ENCODE data around the gene ARID3A. TPM values are rescaled to one million over a fixed set of nuclear protein-coding genes. Genes with fewer than 3 reads are reported as not detected.

The ARID3A gene
- total and polyA plus RNA-seq, 2 of the 13 experiments (the other 11 are each of a cell fraction or from before 2014, with no cell fraction given), result 71.3 to 77.9 TPM

DNA sequence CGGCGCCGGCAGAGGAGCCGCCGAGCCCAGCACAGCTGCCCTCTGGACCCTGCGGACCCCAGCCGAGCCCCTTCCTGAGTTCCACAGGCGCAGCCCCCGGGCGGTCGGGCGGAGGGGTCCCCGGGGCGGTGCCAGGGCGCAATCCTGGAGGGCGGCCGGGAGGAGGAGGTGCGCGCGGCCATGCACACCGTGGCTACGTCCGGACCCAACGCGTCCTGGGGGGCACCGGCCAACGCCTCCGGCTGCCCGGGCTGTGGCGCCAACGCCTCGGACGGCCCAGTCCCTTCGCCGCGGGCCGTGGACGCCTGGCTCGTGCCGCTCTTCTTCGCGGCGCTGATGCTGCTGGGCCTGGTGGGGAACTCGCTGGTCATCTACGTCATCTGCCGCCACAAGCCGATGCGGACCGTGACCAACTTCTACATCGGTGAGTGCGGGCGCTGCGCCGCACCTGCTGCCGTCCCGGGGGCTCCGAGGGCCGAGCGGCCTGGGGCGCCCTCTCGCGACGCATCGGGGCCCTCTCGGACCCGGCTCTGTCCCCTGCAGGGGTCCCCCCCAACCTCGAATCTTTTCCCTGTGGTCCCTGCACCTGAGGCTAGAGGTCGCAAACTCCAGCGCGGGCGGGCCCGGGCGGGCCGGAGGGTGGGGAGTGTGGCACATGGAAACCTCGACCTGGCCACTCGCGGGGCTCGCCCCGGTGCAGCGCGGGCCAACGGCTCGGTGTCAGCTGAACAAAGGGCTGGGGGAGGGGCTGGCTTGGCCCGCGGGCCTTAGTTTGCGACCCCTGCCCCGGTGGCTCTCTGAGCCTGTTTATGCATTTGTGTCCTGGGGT is 8.3 kb upstream of the ARID3A start, which contains the start of gene KISS1R (continued):
- TF ChIP-seq, protein P1, sequence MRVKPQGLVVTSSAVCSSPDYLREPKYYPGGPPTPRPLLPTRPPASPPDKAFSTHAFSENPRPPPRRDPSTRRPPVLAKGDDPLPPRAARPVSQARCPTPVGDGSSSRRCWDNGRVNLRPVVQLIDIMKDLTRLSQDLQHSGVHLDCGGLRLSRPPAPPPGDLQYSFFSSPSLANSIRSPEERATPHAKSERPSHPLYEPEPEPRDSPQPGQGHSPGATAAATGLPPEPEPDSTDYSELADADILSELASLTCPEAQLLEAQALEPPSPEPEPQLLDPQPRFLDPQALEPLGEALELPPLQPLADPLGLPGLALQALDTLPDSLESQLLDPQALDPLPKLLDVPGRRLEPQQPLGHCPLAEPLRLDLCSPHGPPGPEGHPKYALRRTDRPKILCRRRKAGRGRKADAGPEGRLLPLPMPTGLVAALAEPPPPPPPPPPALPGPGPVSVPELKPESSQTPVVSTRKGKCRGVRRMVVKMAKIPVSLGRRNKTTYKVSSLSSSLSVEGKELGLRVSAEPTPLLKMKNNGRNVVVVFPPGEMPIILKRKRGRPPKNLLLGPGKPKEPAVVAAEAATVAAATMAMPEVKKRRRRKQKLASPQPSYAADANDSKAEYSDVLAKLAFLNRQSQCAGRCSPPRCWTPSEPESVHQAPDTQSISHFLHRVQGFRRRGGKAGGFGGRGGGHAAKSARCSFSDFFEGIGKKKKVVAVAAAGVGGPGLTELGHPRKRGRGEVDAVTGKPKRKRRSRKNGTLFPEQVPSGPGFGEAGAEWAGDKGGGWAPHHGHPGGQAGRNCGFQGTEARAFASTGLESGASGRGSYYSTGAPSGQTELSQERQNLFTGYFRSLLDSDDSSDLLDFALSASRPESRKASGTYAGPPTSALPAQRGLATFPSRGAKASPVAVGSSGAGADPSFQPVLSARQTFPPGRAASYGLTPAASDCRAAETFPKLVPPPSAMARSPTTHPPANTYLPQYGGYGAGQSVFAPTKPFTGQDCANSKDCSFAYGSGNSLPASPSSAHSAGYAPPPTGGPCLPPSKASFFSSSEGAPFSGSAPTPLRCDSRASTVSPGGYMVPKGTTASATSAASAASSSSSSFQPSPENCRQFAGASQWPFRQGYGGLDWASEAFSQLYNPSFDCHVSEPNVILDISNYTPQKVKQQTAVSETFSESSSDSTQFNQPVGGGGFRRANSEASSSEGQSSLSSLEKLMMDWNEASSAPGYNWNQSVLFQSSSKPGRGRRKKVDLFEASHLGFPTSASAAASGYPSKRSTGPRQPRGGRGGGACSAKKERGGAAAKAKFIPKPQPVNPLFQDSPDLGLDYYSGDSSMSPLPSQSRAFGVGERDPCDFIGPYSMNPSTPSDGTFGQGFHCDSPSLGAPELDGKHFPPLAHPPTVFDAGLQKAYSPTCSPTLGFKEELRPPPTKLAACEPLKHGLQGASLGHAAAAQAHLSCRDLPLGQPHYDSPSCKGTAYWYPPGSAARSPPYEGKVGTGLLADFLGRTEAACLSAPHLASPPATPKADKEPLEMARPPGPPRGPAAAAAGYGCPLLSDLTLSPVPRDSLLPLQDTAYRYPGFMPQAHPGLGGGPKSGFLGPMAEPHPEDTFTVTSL (CRISPR knock-in tag; IDR thresholded peaks at IDR 0.05; ENCODE audit: borderline replicate concordance), result no peak
- TF ChIP-seq ZNF83 (CRISPR knock-in tag; IDR thresholded peaks at IDR 0.05; ENCODE audit: borderline replicate concordance) (0 out of 2 replicates have a peak, but pooled peaks have one; percentile 45), ZNF382 (CRISPR knock-in tag; IDR thresholded peaks at IDR 0.05; ENCODE audit: borderline replicate concordance) (no peak), RFX5 (IDR thresholded peaks at IDR 0.05; ENCODE audit: low read depth, low read length) (peak; percentile 42; the same call in 1 of the 2 replicates), EHMT2 (IDR thresholded peaks at IDR 0.05; ENCODE audit: borderline replicate concordance, low read depth, low read length) (no peak), GABPB1 (CRISPR knock-in tag; IDR thresholded peaks at IDR 0.05) (peak; percentile 63; the same call in 1 of the 2 replicates)
- TF ChIP-seq, protein P2, sequence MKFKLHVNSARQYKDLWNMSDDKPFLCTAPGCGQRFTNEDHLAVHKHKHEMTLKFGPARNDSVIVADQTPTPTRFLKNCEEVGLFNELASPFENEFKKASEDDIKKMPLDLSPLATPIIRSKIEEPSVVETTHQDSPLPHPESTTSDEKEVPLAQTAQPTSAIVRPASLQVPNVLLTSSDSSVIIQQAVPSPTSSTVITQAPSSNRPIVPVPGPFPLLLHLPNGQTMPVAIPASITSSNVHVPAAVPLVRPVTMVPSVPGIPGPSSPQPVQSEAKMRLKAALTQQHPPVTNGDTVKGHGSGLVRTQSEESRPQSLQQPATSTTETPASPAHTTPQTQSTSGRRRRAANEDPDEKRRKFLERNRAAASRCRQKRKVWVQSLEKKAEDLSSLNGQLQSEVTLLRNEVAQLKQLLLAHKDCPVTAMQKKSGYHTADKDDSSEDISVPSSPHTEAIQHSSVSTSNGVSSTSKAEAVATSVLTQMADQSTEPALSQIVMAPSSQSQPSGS (CRISPR knock-in tag; IDR thresholded peaks at IDR 0.05), result peak; percentile 37
- TF ChIP-seq, protein P3, sequence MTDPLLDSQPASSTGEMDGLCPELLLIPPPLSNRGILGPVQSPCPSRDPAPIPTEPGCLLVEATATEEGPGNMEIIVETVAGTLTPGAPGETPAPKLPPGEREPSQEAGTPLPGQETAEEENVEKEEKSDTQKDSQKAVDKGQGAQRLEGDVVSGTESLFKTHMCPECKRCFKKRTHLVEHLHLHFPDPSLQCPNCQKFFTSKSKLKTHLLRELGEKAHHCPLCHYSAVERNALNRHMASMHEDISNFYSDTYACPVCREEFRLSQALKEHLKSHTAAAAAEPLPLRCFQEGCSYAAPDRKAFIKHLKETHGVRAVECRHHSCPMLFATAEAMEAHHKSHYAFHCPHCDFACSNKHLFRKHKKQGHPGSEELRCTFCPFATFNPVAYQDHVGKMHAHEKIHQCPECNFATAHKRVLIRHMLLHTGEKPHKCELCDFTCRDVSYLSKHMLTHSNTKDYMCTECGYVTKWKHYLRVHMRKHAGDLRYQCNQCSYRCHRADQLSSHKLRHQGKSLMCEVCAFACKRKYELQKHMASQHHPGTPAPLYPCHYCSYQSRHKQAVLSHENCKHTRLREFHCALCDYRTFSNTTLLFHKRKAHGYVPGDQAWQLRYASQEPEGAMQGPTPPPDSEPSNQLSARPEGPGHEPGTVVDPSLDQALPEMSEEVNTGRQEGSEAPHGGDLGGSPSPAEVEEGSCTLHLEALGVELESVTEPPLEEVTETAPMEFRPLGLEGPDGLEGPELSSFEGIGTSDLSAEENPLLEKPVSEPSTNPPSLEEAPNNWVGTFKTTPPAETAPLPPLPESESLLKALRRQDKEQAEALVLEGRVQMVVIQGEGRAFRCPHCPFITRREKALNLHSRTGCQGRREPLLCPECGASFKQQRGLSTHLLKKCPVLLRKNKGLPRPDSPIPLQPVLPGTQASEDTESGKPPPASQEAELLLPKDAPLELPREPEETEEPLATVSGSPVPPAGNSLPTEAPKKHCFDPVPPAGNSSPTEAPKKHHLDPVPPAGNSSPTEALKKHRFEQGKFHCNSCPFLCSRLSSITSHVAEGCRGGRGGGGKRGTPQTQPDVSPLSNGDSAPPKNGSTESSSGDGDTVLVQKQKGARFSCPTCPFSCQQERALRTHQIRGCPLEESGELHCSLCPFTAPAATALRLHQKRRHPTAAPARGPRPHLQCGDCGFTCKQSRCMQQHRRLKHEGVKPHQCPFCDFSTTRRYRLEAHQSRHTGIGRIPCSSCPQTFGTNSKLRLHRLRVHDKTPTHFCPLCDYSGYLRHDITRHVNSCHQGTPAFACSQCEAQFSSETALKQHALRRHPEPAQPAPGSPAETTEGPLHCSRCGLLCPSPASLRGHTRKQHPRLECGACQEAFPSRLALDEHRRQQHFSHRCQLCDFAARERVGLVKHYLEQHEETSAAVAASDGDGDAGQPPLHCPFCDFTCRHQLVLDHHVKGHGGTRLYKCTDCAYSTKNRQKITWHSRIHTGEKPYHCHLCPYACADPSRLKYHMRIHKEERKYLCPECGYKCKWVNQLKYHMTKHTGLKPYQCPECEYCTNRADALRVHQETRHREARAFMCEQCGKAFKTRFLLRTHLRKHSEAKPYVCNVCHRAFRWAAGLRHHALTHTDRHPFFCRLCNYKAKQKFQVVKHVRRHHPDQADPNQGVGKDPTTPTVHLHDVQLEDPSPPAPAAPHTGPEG (CRISPR knock-in tag; IDR thresholded peaks at IDR 0.05), result peak; percentile 95
- TF ChIP-seq, protein P4, sequence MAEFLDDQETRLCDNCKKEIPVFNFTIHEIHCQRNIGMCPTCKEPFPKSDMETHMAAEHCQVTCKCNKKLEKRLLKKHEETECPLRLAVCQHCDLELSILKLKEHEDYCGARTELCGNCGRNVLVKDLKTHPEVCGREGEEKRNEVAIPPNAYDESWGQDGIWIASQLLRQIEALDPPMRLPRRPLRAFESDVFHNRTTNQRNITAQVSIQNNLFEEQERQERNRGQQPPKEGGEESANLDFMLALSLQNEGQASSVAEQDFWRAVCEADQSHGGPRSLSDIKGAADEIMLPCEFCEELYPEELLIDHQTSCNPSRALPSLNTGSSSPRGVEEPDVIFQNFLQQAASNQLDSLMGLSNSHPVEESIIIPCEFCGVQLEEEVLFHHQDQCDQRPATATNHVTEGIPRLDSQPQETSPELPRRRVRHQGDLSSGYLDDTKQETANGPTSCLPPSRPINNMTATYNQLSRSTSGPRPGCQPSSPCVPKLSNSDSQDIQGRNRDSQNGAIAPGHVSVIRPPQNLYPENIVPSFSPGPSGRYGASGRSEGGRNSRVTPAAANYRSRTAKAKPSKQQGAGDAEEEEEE (CRISPR knock-in tag; IDR thresholded peaks at IDR 0.05; ENCODE audit: borderline replicate concordance), result no peak

Data from HepG2 (cell line).